ENCODE measurements around the gene ZNF534.

Gene ZNF534

DNA sequence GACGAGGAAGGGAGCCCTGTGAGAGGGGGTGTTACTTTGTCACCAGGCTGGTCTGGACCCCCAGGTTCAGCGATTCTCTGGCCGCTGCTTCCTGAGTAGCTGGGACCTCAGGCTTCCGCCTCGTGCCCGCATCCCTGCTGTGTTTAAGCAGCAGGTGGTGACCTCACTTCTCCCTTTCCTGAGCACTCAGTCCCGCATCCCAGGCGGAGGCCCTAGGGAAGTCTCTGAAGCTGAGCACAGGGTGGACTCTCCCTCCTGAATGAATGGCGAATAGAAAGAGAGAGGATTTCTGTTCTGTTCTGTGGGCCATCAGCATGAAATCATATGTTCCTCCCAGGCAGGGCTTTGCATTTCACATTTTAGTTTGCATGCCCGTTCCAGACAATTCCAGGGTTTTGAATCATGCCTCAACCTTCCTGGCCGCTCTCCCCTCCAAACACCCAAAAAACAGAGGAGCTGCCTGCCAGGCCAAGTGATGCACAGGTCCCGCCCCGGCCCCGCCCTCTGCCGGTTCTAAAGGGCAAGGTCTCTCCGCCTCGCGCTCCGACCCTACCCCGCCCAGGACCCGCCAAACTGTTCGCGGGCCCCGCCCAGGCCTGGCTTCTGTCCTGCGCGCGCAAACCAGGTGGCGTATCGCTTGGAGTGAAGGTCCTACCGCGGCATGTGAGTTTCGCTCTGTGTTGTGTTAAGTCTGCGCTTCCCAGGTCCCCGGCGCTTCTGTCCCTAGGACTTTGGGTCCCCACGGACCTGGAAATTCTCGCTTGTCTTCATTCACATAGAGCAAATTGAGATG, 63.4 kb downstream of the ZNF534 start:
- ChIA-PET CTCF (no interaction called here), POLR2A (no interaction called here)
- H3K27ac ChIP-seq (ENCODE audit: extremely low read depth, low read depth, low read length) = no peak overlapping the region
- H3K4me1 ChIP-seq (ENCODE audit: control insufficient read depth, insufficient read depth, low read length) = no peaks in the 10 kb centered on the region
- no peak overlapping the region for H3K4me3 ChIP-seq (ENCODE audit: low read depth, low read length)
- no peak for TF ChIP-seq ZNF626 (tag by site-specific recombination; IDR thresholded peaks at IDR 0.05)
- no peaks in the 10 kb centered on the region for H3K9me3 ChIP-seq (ENCODE audit: control insufficient read depth, insufficient read depth, low read depth, low read length)
- H3K36me3 ChIP-seq (ENCODE audit: control insufficient read depth in 2 of 2, insufficient read depth in 1 of 2, low read length in 2 of 2) = no peaks in the 10 kb centered on the region

DNA sequence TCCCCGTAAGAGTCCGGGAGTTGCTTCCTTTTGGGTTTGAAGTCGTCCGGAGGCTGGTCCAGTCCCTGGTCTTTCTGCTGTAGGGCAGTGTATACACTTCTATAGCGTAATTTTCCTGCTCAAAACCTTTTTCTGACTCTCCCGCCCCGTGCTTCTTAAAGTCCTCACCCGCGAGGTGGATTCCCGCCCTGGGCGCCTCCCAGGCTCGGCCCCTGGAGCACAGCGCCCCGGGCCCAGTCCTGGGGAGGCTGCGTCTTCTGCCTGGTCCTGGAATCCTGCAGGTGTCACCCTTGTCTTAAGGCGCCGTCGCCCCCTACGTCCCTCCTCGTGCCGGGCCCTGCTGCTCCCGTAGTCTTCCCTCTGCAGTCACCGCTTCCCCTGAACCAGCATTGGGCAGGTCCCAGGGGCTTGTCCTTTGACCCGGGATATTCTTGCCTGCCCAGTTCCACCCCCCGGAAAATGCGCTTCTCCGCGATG, 64.1 kb downstream of the ZNF534 start:
- no peaks in the 10 kb centered on the region for H3K36me3 ChIP-seq (ENCODE audit: control insufficient read depth in 2 of 2, insufficient read depth in 1 of 2, low read length in 2 of 2)
- H3K9me3 ChIP-seq (ENCODE audit: control insufficient read depth, insufficient read depth, low read depth, low read length) = no peaks in the 10 kb centered on the region
- H3K4me3 ChIP-seq (ENCODE audit: low read depth, low read length) = no peak overlapping the region
- ChIA-PET CTCF (no interaction called here), POLR2A (no interaction called here)
- no peak overlapping the region for H3K27ac ChIP-seq (ENCODE audit: extremely low read depth, low read depth, low read length)
- no peaks in the 10 kb centered on the region for H3K4me1 ChIP-seq (ENCODE audit: control insufficient read depth, insufficient read depth, low read length)
- TF ChIP-seq, protein P1, sequence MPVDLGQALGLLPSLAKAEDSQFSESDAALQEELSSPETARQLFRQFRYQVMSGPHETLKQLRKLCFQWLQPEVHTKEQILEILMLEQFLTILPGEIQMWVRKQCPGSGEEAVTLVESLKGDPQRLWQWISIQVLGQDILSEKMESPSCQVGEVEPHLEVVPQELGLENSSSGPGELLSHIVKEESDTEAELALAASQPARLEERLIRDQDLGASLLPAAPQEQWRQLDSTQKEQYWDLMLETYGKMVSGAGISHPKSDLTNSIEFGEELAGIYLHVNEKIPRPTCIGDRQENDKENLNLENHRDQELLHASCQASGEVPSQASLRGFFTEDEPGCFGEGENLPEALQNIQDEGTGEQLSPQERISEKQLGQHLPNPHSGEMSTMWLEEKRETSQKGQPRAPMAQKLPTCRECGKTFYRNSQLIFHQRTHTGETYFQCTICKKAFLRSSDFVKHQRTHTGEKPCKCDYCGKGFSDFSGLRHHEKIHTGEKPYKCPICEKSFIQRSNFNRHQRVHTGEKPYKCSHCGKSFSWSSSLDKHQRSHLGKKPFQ (tag by site-specific recombination; IDR thresholded peaks at IDR 0.05) = no peak
- no peak for TF ChIP-seq ZNF677 (tag by site-specific recombination; IDR thresholded peaks at IDR 0.05)
- no peak for TF ChIP-seq ZNF544 (tag by site-specific recombination; IDR thresholded peaks at IDR 0.05)
- no peak for TF ChIP-seq ZNF184 (tag by site-specific recombination; IDR thresholded peaks at IDR 0.05)
- TF ChIP-seq ZNF335 (tag by site-specific recombination; conservative IDR thresholded peaks at IDR 0.05) = no peak
- no peak for TF ChIP-seq KLF9 (tag by site-specific recombination; IDR thresholded peaks at IDR 0.05; ENCODE audit: low read depth)
- TF ChIP-seq ZNF514 (tag by site-specific recombination; IDR thresholded peaks at IDR 0.05) = no peak
- TF ChIP-seq ZNF10 (tag by site-specific recombination; IDR thresholded peaks at IDR 0.05) = no peak
- TF ChIP-seq BCL11B (tag by site-specific recombination; IDR thresholded peaks at IDR 0.05; ENCODE audit: low read depth) = no peak
- no peak for TF ChIP-seq ZNF214 (tag by site-specific recombination; IDR thresholded peaks at IDR 0.05; ENCODE audit: borderline replicate concordance)
- TF ChIP-seq, protein P2, sequence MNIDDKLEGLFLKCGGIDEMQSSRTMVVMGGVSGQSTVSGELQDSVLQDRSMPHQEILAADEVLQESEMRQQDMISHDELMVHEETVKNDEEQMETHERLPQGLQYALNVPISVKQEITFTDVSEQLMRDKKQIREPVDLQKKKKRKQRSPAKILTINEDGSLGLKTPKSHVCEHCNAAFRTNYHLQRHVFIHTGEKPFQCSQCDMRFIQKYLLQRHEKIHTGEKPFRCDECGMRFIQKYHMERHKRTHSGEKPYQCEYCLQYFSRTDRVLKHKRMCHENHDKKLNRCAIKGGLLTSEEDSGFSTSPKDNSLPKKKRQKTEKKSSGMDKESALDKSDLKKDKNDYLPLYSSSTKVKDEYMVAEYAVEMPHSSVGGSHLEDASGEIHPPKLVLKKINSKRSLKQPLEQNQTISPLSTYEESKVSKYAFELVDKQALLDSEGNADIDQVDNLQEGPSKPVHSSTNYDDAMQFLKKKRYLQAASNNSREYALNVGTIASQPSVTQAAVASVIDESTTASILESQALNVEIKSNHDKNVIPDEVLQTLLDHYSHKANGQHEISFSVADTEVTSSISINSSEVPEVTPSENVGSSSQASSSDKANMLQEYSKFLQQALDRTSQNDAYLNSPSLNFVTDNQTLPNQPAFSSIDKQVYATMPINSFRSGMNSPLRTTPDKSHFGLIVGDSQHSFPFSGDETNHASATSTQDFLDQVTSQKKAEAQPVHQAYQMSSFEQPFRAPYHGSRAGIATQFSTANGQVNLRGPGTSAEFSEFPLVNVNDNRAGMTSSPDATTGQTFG (tag by site-specific recombination; IDR thresholded peaks at IDR 0.05; ENCODE audit: borderline replicate concordance) = no peak

DNA sequence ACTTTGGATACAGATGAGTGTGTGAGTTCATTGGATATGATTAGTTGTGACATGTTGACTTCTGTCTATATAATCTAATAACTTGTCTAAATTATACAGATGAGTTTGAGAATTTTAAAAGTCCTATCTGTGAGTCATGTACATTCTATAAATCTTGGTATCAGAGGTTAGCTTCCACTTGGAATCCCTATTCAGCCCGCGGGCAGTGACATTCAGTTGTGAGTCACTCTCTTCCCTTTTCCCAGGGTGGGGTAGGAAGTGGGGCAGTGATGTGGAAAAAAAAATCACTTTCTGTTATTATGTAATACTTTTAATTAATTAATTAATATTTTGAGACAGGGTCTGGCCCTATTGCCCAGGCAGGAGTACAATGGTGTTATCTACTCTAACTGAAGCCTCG, 65.6 kb downstream of the ZNF534 start:
- Histone ChIP-seq H3K4me1 (ENCODE audit: control insufficient read depth, insufficient read depth, low read length) (no peaks in the 10 kb centered on the region), H3K36me3 (ENCODE audit: control insufficient read depth in 2 of 2, insufficient read depth in 1 of 2, low read length in 2 of 2) (no peaks in the 10 kb centered on the region), H3K27ac (ENCODE audit: extremely low read depth, low read depth, low read length) (no peak overlapping the region), H3K9me3 (ENCODE audit: control insufficient read depth, insufficient read depth, low read depth, low read length) (no peaks in the 10 kb centered on the region), H3K4me3 (ENCODE audit: low read depth, low read length) (no peak overlapping the region)
- ChIA-PET POLR2A (no interaction called here), CTCF (no interaction called here)
- TF ChIP-seq HOXD13 (CRISPR knock-in tag; IDR thresholded peaks at IDR 0.05; ENCODE audit: borderline replicate concordance) (no peak), ZBTB20 (tag by site-specific recombination; IDR thresholded peaks at IDR 0.05) (no peak)

DNA sequence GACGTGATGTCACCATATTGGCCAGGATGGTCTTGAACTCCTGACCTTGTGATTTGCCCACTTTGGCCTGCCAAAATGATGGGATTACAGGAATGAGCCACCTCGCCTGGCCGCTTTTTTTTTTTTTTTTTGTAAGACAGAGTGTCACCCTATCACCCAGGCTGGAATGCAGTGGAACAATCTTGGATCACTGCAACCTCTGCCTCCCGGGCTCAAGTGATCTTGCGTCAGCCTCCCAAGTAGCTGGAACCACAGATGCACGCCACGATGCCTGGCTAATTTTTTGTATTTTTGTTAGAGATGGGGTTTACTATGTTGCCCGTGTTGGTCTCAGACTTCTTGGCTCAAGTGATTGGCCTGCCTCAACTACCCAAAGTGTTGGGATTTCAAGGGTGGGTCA, 69.6 kb downstream of the ZNF534 start:
- CTCF ChIA-PET = no interaction called here
- no peaks in the 10 kb centered on the region for H3K9me3 ChIP-seq (ENCODE audit: control insufficient read depth, insufficient read depth, low read depth, low read length)
- TF ChIP-seq ZNF629 (tag by site-specific recombination; IDR thresholded peaks at IDR 0.05) = no peak
- TF ChIP-seq KLF8 (tag by site-specific recombination; IDR thresholded peaks at IDR 0.05) = no peak
- TF ChIP-seq, protein P3, sequence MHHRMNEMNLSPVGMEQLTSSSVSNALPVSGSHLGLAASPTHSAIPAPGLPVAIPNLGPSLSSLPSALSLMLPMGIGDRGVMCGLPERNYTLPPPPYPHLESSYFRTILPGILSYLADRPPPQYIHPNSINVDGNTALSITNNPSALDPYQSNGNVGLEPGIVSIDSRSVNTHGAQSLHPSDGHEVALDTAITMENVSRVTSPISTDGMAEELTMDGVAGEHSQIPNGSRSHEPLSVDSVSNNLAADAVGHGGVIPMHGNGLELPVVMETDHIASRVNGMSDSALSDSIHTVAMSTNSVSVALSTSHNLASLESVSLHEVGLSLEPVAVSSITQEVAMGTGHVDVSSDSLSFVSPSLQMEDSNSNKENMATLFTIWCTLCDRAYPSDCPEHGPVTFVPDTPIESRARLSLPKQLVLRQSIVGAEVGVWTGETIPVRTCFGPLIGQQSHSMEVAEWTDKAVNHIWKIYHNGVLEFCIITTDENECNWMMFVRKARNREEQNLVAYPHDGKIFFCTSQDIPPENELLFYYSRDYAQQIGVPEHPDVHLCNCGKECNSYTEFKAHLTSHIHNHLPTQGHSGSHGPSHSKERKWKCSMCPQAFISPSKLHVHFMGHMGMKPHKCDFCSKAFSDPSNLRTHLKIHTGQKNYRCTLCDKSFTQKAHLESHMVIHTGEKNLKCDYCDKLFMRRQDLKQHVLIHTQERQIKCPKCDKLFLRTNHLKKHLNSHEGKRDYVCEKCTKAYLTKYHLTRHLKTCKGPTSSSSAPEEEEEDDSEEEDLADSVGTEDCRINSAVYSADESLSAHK (tag by site-specific recombination; IDR thresholded peaks at IDR 0.05) = no peak
- TF ChIP-seq ZNF10 (tag by site-specific recombination; IDR thresholded peaks at IDR 0.05) = no peak
- TF ChIP-seq ZNF654 (tag by site-specific recombination; IDR thresholded peaks at IDR 0.05; ENCODE audit: low read depth) = no peak
- TF ChIP-seq ZNF16 (tag by site-specific recombination; IDR thresholded peaks at IDR 0.05; ENCODE audit: low read depth) = no peak

More for the DNA sequence above, 69.6 kb downstream of the ZNF534 start:
- H3K4me1 ChIP-seq (ENCODE audit: control insufficient read depth, insufficient read depth, low read length) = no peaks in the 10 kb centered on the region
- H3K36me3 ChIP-seq (ENCODE audit: control insufficient read depth in 2 of 2, insufficient read depth in 1 of 2, low read length in 2 of 2) = no peaks in the 10 kb centered on the region
- POLR2A ChIA-PET = no interaction called here
- H3K27ac ChIP-seq (ENCODE audit: extremely low read depth, low read depth, low read length) = no peak overlapping the region
- H3K4me3 ChIP-seq (ENCODE audit: low read depth, low read length) = no peak overlapping the region
